ENCODE data around the gene TMBIM1.

DNA sequence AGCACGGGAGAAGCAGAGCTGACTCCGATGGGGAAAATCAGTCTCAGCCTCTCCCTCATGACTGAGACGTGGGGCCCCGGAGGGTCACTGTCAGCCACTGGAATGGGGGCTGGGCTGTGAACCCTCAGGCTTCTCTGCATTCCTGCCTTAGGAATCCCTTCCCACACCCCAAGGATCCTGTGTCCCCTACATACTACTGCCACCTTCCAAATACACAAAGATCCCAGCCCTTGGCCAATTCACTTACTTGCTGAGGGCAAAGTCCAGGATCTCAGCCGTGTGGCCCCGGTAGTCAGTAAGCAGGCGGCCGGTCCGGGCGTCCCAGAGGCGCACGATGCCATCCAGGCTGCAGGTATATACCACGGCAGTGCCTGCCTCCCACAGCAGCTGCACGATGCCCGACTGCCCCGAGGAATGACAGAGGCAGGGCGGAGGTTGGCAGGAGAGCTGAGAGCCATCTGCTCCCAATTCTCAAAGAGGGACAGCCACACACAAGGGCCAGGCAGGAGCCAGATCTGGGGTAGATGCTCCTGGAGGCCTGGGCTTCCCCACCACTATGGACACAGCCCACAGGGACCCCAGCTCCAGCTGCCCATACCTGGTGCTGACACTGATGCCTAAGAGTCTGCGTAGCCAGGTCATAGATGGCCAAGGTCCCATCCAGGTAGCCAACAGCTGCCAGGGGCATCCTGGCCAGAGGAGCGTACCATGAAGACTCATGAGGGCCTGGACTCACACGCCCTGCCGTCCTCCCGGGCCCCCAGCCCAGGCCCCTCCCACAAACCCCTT lies 27.3 kb downstream of the TMBIM1 start:
- TF ChIP-seq, protein P1, sequence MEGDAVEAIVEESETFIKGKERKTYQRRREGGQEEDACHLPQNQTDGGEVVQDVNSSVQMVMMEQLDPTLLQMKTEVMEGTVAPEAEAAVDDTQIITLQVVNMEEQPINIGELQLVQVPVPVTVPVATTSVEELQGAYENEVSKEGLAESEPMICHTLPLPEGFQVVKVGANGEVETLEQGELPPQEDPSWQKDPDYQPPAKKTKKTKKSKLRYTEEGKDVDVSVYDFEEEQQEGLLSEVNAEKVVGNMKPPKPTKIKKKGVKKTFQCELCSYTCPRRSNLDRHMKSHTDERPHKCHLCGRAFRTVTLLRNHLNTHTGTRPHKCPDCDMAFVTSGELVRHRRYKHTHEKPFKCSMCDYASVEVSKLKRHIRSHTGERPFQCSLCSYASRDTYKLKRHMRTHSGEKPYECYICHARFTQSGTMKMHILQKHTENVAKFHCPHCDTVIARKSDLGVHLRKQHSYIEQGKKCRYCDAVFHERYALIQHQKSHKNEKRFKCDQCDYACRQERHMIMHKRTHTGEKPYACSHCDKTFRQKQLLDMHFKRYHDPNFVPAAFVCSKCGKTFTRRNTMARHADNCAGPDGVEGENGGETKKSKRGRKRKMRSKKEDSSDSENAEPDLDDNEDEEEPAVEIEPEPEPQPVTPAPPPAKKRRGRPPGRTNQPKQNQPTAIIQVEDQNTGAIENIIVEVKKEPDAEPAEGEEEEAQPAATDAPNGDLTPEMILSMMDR (IDR thresholded peaks at IDR 0.05), result no peak
- TF ChIP-seq POLR2A (IDR thresholded peaks at IDR 0.05), result no peak

Measured in esophagus squamous epithelium (tissue), 4 donors.